DND-41 (cell line): ENCODE data around the gene FBXO21.

Source experiments
- EZH2 ChIP-seq: IDR thresholded peaks from 3 replicates; pipeline ENCODE4 v1.6.1; 2012; ENCODE audit warnings: borderline replicate concordance, low read depth, mild to moderate bottlenecking, moderate library complexity, low read length, inconsistent platforms; ENCODE audit not compliant: severe bottlenecking
- TF ChIP-seq, protein P1 (sequence below): IDR thresholded peaks from 2 replicates; pipeline ENCODE4 v1.5.1; 2012; ENCODE audit warnings: borderline replicate concordance, low read length, moderate library complexity, mild to moderate bottlenecking; ENCODE audit not compliant: poor library complexity, severe bottlenecking; ENCODE audit errors: extremely low read depth

DNA sequence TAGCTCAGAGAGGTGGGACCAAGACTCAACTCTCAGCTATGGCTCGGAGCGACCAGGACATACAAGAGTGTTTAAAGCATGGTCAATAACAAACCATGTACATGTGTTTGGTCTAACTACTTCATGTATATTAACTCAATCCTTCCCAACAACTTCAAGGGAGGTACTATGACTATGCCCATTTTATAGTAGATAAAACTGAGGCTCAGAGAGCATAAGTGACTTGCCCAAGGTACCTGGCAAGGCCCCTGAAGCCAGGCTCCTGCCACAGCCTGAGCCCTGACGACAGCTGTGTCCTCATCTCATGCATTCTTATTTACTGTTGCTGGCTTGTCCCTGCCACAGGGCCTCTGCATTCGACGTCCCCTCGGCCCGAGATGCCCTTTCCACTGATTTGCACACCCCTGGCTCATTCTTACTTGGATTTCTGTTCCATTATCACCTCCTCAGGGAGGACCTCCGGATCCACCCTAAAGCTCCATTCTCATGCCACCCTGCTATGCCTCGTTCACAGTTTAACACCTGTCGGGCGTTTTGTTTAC lies 93.7 kb downstream of the FBXO21 start:
- TF ChIP-seq, protein P1, sequence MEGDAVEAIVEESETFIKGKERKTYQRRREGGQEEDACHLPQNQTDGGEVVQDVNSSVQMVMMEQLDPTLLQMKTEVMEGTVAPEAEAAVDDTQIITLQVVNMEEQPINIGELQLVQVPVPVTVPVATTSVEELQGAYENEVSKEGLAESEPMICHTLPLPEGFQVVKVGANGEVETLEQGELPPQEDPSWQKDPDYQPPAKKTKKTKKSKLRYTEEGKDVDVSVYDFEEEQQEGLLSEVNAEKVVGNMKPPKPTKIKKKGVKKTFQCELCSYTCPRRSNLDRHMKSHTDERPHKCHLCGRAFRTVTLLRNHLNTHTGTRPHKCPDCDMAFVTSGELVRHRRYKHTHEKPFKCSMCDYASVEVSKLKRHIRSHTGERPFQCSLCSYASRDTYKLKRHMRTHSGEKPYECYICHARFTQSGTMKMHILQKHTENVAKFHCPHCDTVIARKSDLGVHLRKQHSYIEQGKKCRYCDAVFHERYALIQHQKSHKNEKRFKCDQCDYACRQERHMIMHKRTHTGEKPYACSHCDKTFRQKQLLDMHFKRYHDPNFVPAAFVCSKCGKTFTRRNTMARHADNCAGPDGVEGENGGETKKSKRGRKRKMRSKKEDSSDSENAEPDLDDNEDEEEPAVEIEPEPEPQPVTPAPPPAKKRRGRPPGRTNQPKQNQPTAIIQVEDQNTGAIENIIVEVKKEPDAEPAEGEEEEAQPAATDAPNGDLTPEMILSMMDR = no peak
- no peak for TF ChIP-seq EZH2
